Stimulated activated CD4-positive, alpha-beta T cell treated with anti-CD3 and anti-CD28 coated beads, Interleukin-15, amount 100 ng/mL, for 24 hours (primary cell): Measurements from ENCODE around the gene PAPPA.

Experiments
- DNase-seq: peaks from one replicate; pipeline ENCODE4 v3.0.0-alpha.2; 2020

The PAPPA gene

DNA sequence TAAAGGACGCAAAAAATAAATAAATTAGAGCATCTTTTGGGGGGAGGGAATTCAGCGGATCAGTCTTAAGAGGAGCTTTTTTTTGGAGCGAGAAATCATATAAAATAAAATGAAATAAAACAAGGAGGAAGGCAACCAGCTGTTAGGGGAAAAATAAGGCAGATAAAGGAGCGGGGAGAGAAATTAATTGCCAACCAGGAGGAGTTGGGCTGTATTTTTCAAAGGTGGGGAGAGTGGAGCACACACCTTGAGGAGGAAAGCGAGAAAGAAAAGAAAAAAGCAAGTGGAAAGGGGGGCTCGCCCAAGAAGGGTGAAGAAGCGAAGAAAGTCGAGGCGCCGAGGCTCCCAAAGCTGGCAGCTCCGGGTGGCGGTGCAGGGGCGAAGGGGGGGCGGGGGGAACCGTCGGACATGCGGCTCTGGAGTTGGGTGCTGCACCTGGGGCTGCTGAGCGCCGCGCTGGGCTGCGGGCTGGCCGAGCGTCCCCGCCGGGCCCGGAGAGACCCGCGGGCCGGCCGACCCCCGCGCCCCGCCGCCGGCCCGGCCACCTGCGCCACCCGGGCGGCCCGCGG, at the start of gene PAPPA:
Gene PAPPA (plus strand): TSS at position 27 of the 569 bp plus-strand sequence. CDS start 382 bp downstream, at position 409.
- DNase-seq, result no peak

- no peak for DNase-seq
These were observed 49.4 kb upstream of the PAPPA start for GRCh38 chr9:116103976-116104820.

GRCh38 chr9:116112236-116112635, 41.4 kb upstream of the PAPPA start:
- no peak for DNase-seq

GRCh38 chr9:116115761-116116353, 37.7 kb upstream of the PAPPA start:
- DNase-seq, result no peak

DNA sequence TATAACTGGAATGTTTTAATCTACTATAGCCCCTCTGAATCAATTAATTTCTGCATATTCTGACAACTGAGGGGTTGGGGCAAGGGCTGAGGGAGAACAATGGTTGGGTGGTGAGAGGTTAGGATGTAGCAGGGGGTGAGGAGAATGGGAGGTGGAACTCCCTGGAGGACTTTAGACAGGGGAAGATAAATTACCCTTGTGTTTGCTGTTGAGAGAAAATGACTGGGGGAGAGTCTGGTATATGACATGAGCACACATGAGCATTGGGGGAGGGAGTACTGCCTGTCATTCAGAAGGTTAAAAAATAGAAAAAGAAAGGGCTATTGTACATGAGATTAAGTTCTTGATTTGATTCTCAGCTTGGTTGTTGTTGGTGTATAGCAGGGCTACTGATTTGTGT, 37.2 kb upstream of the PAPPA start:
- DNase-seq, result no peak

GRCh38 chr9:116123171-116123570, 30.4 kb upstream of the PAPPA start:
- no peak for DNase-seq

- DNase-seq, result no peak
These were observed 29.0 kb upstream of the PAPPA start for GRCh38 chr9:116124472-116125040.

DNA sequence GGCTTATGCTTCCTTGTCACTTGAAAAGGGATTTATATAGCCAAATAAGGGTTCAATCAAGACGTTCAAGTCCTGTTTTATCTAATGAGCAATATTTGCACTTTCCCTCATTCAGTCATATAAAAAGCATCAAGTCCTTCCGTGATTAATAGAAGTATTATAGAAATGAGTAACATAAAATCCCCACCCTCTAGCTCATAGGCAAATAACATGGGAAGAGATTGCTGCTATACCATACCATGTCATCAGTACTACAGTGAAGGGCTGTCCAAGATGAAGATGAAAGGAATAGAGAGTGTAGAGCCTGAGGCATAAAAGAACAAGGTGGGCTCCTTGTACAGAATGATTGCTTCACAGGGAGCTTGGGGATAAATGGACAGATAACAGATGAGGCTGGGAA, 20.4 kb upstream of the PAPPA start:
- DNase-seq, result no peak

DNA sequence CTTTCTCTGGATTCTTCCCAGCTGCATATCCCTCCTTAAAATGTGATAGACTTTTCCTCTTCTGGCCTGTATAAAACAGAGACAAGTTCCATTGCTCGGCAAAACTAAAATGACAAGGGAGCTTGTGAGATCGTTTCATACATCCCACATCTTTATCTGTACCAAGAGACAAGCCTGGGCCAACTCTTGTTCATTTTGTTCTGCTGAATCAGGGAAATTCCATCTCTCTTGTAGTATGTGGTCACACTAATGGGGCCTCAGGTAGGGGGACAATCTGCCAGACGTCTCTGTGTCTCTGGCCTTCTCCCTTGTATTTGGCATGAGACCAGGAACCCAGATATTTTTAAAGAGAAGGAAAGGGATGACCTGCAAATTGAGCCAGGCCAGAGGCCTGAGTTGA, 18.6 kb upstream of the PAPPA start:
- DNase-seq, result no peak

- no peak for DNase-seq
These were observed 16.6 kb upstream of the PAPPA start for GRCh38 chr9:116137010-116137409.

- no peak for DNase-seq
These were observed 16.0 kb upstream of the PAPPA start for GRCh38 chr9:116137581-116137980.

- no peak for DNase-seq
These were observed 11.6 kb upstream of the PAPPA start for GRCh38 chr9:116141864-116142561.

DNA sequence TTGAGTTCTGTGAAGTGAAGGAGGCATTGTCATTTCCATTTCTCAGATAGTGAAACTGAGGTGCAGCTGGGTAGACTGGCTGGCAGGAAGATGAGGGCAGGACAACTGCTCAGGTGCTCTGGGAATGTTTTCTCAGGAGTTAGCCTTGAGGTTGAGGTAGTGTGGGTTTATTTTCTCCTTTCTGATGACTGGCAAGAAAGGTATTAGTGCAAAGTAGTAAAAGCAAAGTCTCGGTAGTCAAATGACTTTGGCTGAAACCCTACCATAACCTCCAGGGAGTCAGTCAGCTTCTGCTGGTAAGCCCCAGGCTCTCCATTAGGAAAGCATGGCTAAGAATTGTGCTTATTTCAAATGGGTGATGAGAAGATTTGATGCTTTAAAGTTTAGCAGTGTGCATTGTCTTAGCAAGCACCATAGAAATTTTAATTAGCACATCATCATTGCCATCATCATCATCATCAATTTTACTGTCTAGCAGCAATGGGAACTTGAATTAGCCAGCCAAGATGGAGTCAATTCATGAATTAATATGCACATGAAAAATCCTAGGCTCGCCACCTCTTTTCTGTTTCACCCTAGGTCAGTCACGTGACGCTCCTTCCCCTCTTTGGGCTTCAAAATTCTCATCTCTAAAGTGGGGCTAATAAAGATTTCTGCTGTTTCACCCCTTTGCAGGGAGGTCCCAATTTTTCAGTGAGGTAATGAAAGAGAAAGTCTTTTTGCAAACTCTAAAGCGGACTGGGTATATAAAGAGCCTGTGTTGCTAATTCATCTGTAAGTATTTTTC, 10.7 kb upstream of the PAPPA start:
- no peak for DNase-seq

DNA sequence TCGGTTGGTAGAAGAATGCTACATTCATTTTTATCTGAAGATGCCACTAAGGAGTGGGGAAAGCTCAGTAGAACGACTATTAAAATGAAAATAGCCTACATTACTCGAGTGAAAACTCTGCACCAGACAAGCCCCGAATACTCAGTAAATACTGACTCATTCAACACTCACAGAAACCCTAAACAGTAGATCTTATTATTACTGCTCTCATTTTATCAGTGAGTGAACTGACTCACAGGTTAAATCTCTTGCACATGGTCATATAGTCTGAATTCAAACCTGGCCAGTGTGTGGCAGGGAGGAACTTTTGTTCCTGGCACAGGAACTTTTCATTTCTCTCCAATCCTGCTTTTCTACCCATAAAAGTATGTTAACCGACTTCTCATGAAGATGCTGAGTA, 9.6 kb upstream of the PAPPA start:
- DNase-seq, result no peak

DNA sequence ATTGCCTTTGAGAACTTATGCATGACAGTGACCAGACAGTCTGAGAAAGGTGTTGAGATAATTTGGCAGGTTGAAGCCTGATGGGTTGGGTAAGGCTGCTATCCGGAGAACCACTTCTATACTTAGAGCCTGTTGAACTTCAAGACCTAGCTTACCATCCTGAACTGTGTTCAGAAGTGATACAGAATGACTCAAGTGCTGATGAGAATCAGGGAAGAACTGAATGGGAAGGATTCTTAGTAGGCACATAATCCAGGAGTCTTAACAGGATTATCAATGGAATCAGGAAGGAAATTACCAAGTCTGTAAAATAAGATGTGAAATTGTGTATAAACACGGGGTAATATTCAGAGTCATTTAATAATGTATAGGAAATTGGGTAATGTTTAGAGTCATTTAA, 9.0 kb upstream of the PAPPA start:
- no peak for DNase-seq

GRCh38 chr9:116145036-116145435, 8.6 kb upstream of the PAPPA start:
- no peak for DNase-seq

DNA sequence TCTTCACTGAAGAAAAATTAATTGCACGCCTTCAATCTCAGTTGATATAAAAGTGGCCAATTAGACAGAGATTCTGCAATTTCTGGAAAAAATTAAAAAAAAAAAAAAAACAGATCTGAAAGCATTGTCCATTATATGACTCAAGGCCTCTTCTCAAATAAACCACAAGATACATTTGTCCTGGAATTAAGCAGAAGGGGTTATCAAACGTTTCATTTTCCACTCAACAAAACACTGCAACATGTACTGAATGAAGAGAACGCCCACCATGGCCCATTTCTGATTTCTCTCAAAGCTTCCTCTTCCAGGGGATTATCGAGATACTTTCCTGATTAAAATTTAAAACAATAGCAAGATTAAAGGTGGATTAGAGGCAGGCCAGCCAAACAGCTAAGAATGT, 5.8 kb upstream of the PAPPA start:
- DNase-seq, result no peak

GRCh38 chr9:116149844-116150243, 3.7 kb upstream of the PAPPA start:
- DNase-seq, result no peak

GRCh38 chr9:116151199-116151598, 2.4 kb upstream of the PAPPA start:
- DNase-seq, result no peak

- DNase-seq, result no peak
These were observed 1.6 kb upstream of the PAPPA start for GRCh38 chr9:116151966-116152381.

DNA sequence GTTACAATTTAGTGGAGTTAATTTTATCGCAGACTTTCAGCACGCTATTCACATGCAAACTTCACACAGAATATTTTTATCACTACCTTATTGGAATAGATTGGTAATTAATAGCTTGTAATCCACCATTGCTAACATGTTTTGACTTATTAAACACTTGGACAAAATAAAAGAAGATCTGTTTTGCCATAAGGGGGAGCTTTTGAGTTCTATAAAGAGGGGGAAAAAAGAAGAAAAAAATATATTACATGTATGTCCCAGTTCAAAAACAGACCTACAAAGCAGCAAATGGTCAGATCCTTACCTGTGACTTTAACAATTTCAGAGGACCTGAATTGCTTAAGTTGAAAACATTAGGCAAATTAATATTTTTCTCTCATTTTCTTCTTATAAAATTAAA, 1.2 kb upstream of the PAPPA start:
- DNase-seq, result no peak
